GM18499 (cell line): Measurements from ENCODE around the gene KLHL8.
"Not testable (repeated sequence)": the region's sequence is repeated elsewhere in the genome, so short reads cannot be mapped to it uniquely, and the experiment has no call there.

Experiments
- ATAC-seq: cut with Tn5 transposase; IDR thresholded peaks from one replicate; pipeline ENCODE4 v1.9.1; 2021; ENCODE audit warnings: moderate number of reproducible peaks; ENCODE audit not compliant: insufficient read depth, unreplicated experiment

KLHL8 gene

DNA sequence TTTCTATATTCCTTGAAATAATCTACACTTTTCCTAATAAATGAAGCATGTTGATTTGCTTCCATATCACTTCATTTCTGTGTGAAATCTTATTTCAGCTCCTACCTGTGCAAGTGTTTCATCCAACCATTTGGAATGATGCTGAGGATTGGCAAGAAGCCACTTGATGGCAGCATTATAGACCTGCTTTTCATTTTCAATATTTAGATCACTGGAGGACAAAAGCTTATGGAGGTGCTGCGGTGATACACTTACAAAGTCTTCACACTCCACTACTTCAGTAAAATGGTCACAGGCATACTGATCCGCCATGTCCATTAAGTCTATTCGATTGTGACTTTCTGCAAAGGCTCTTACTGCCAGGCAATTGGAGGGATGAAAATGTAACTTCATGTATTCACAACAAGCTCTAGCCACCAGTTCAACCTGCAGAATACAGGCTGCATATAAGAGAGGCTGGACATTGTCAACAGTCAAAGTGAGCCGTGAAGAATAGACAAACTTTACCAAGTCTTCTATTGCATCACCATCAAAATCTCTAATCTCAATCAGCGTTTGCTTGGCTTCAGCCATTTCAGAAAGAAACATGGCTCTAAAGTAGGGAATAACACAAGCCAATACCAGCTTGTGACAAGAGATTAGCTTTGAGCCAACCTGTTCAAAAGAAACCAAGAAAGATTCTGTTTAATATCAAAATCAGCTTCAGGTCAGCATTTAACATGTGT lies 35.1 kb downstream of the KLHL8 start:
- no peak for ATAC-seq

DNA sequence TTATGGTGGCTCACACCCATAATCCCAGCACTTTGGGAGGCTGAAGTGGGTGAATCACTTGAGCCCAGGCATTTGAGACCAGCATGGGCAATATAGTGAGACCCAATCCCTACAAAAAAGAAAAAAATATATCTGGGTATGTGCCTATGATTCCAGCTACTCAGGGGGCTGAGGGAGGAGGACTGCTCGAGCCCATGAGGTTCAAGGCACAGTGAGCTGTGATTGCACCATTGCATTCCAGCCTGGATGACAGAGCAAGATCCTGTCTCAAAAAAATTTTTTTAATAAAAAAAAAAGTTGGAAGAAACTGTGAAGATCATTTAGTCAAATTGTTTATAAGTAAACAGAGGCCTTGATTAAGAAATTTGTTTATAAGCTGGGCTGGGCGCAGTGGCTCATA lies 39.7 kb downstream of the KLHL8 start:
- ATAC-seq = no peak

DNA sequence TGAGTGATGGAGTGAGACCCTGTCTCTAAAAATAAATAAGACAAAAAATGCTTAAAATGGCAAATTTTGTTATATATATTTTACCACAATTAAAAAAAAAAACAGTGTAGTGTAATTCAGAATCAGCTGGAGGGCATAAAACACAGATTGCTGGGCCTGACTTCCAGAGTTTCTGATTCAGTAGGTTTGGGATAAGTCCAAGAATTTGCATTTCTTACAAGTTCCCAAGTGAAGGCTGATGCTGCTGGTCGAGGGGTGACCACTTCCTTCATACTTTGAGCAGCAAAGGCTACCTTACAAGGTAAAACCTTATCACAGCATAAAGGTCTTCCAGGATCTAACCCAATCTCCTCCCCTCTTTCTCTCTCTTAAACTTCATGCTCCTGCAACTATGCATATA lies 40.7 kb downstream of the KLHL8 start:
- ATAC-seq = no peak

DNA sequence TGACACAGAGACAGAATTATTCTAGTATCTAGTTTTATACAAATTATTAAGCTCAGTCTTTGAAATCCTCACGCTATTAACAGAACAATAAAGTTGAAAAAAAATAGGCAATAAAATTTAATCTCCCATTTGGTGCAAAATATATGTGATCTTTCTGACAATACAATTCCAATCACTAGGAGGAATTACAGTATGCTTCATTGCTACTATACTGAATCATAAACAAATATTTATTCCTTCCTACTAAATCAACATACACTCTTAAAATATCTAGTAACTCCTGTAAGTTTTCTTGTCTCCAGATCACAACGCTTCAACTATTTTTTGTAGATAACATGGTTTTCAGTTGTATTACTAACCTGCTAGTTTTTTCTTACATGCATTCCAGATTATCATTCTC lies 45.7 kb downstream of the KLHL8 start:
- ATAC-seq = no peak

DNA sequence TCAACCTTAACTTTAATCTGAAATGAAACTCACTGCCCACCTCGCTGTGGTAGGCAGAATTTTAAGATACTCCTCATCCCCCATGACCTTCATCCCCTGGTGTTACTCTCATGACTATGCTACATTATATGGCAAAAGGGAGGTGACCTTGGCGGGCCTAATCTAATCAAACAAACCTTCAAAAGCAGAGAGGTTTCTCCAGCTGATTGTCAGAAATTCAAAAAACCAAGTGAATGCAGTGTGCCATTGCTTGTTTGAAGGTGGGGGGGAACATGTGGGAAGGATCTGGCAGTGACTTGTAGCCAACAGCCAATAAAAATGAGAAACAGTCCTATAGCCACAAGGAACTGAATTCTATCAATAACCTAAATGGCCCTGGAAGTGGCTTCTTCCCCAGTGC lies 48.5 kb downstream of the KLHL8 start:
- no peak for ATAC-seq

DNA sequence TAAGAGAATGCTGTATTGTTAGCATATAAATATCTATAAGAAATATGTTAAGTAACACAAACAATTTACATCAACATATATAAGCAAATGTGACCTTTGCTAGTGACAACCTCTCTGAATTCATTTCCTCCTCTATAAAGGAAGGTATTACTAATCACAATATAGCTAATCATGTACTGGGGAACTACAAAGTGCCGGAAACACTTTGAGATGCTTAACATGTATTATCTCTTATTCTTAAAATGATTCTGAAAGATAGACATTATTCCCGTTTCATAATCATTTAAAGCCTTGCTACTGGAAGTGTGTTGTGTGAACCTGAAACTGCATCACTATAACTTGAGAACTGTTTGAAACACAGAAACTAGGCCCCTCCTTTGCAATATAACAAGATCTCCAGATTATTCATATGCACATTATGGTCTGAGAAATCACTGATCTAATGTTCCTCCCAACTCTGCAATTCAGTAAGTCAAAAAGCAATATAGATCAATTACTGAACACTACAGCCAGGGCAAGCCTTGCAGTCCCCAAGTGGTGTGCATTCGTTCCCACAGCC lies 54.0 kb downstream of the KLHL8 start:
- no peak for ATAC-seq

DNA sequence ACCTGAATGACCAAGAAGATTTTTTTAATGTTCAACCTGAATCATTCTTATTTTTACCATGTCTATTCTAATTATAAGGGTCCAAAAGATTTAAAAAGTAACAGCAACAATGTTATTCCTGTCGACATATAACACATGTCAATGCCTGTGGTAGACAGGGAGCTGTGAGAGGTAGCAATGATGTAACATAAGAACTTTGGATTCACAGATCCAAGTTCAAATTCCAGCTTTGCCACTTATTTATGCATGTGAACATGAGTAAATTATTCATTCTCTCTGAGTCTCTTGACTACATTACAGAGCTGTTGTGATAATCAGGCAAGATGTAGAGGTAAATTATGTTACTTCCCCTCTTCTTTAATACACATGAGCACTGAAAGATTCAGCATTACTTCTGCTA lies 54.5 kb downstream of the KLHL8 start:
- no peak for ATAC-seq

DNA sequence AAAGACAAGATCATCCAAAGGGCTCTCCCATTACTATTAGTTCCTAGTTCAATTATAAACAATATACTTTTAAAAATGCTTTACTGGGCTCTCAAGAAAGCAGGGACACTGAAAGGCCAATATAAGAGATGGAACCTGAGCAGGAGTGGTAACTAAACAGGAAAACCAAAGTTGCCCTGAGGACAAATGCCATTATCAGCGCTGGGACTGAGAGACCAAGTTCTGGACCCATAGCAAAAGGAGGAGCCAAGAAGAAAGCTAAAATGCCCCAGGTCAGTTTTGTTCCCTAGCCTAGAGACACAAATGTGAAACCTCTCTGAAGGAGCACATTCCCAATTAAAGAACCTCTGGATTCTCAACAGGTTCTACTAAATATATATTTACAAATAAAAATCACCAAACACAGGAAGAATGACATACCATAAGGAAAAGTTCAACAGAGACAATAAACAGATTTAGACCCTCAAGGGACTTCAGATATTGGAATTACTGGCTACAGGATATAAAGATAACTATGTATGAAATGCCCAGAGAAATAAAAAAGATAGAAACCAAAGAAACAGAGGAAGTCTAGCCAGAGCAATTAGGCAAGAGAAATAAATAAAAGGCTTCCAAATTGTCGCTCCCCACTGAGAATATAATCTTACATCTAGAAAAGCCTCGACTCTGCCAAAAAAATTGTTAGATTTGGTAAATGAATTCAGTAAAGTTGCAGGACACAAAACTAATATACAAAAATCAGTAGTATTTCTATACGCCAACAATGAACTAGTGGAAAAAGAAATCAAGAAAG lies 67.1 kb downstream of the KLHL8 start:
- no peak for ATAC-seq

DNA sequence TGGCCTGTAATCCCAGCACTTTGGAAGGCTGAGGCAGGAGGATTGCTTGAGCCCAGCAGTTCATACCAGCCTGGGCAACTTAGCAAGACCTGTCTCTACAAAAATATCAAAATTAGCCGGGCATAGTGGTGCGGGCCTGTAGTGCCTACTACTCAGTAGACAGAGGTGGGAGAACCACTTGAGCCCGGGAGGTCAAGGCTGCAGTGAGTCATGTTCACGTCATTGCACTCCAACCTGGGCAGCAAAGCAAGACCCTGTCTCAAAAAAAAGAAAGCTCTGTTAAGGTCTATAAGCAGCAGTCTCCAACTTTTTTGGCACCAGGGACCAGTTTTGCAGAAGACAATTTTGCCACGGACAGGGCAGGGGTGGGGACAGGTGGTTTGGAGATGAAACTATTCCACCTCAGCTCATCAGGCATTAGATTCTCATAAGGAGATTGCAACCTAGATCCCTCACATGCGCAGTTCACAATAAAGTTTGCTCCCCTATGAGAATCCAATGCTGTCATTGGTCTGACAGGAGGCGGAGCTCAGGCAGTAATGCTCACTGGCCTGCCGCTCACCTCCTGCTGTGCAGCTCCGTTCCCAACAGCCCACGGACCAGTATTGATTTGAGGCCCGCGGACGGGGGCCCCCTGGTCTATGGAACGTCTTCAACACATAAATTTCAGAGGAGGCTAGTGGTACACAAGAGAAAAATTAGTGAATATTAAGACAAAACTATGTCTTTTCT lies 67.9 kb downstream of the KLHL8 start:
- no peak for ATAC-seq

DNA sequence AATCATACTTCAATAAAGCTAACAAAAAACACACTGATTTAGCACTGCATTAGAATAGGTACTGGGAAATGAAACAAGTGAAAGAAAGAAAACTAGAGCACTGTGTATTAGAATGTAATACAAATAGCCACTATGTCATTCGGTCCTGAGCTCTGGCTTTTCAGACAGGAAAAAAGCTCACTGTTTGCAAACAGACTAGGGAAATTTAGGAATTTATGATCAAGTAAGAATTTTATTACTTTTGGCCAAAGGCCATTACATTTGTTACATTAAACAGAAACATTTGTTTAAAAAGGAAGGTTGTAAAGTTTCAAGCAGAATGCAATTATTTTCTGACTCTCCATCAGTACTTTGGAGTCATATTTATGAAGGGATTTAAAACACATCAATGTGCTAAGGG lies 68.7 kb downstream of the KLHL8 start:
- ATAC-seq = no peak

DNA sequence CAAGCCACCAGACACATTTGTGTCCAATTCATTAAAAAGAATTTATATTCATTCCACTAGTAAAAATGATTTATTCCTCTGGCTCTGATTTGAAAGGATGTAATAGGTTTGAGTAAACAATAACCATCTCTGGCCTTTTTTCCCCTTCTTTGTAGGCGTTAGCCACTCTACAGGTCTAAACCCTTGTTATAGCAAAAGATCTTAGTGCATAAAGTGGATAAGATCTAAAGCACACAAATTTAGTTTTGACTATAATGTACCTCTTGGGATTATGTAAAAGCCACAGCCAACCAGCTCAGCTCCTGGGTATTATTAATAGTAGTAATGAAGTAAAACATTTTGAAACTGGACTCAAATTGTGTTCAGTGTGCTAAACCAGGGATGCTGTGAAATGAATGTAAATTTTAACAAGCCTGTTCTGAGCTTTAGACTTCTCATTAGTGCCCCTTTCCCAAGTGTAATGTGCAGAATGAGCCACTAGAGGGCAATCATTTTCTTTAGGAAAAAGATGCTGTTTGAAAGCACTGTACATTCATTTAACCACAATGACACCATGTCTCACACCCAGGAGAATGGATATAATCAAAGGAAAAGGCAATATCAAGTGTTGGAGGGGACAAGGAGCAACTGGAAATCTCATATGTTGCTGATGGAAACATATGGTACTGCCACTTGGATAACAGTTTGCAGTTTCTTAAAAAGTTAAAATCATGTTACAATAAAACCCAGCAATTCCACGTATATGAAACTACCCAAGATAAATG lies 69.7 kb downstream of the KLHL8 start:
- ATAC-seq = no peak

DNA sequence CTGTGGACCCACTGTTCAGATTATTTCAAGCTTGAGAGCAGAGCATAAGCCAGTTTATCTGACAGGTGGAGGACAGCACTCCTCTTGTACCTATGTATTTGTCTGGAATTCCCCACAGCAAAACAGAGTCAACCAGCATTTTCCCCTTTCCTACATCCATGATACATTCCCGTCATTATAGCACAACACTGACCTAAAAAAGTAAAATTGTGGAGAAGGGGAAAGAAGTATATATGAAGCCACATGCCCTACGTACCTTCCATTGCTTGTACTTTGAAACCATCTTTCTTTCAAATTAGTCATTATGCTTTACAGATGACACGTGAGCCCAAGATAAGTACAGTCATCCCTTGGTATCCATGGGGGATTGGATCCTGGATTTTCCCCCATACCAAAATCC lies 73.3 kb downstream of the KLHL8 start:
- no peak for ATAC-seq

DNA sequence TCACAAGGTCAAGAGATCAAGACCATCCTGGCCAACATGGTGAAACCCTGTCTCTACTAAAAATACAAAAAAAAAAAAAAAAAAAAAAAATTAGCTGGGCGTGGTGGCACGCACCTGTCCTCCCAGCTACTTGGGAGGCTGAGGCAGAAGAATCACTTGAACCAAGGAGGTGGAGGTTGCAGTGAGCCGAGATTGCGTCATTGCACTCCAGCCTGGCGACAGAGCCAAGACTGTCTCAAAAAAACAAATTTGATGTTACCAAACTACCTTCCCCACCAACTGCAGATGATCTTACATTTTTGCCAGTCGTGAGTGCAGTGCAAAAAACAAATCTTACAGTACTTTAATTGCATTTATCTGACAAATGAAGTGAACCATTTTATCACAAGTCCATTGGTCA lies 74.5 kb downstream of the KLHL8 start:
- not testable (repeated sequence) for ATAC-seq

DNA sequence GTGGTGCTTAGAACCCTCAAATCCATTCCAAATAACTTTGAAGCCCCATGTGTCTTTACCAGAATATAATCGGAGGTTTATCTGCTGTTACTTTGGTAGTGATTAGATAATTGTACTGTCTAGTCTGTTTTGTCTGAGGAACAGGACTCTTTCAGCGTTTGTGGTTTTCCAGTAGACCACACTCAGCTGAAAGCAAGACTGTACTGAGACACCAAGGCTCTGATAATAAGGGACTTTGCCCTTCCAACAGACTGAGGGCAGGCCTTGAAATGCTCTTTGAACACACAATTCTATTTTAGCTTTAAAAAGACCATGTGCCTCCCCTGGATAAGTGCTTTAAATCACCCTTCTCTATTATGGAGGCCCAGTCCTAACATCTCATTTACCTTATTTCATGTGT lies 76.1 kb downstream of the KLHL8 start:
- ATAC-seq = no peak

DNA sequence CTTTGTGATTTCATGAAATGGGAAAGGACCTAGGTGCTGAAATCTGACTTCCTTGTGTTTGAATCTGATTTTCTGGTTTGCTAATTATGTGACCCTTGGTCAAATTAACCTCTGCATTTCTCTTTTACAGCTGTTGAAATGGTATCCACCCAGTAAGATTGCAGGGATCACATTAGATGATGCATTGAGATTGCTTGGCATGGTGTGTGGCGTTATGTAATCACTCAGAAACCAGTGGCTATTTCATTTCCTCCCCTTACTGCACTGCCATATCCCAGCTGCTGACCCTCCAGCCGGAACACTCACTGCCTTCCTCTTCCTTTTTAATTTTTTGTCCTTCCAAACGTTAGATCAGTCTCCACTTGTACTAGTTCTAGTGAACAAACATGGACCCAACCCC lies 79.0 kb downstream of the KLHL8 start:
- no peak for ATAC-seq

DNA sequence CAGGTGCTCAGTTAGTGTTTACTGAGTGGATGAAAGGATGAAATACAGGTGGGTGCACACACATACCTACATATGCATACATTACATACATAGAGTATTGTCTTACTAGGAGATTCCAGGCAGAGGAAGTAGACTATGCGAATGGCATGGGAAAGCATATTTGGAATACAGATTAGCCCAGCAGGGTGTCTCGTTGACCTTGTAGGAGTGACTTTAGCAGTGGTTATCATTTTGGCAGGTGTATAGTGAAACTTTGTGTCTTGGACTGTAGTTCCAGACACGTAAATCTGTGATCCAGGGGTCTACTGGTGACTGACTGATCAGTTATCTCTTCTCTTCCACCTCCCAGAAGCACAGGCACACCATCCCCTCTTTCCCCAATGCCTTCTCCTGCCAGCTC lies 86.3 kb downstream of the KLHL8 start:
- no peak for ATAC-seq

DNA sequence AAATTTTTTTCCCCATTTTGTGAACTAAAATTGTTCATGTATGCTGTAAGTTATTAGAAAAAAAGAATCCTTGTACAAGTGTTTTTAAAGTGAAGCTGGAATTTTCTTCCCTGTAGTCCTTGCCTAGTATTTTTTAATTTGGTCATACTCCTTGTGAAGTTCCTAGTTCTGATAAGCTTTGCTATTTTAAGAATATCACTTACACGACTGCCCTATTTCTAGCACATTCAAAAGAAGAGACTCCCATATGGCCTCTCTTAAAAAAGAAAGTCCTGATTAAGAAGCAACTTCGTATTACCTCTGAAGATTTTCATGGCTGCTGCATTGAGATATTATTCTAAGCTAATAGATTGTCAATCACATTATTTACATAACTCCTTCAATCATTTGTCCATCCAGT lies 87.2 kb downstream of the KLHL8 start:
- ATAC-seq = no peak

DNA sequence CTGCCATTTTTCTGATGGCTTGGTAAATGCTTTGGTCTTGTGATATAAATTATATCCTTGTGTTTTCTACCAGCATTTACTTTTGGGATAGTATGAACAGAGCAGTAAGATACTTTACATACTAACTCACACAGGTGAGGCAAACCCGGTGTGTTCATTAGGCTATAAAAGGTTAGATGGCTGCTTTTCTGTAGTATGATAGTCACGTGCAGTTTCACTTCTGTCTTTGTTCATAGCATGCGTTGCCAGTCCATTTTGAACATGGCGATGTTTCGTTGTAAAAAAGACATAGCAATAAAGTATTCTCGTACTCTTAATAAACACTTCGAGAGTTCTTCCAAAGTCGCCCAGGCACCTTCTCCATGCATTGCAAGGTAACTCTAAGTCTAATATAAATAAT lies 88.4 kb downstream of the KLHL8 start:
- ATAC-seq = no peak

DNA sequence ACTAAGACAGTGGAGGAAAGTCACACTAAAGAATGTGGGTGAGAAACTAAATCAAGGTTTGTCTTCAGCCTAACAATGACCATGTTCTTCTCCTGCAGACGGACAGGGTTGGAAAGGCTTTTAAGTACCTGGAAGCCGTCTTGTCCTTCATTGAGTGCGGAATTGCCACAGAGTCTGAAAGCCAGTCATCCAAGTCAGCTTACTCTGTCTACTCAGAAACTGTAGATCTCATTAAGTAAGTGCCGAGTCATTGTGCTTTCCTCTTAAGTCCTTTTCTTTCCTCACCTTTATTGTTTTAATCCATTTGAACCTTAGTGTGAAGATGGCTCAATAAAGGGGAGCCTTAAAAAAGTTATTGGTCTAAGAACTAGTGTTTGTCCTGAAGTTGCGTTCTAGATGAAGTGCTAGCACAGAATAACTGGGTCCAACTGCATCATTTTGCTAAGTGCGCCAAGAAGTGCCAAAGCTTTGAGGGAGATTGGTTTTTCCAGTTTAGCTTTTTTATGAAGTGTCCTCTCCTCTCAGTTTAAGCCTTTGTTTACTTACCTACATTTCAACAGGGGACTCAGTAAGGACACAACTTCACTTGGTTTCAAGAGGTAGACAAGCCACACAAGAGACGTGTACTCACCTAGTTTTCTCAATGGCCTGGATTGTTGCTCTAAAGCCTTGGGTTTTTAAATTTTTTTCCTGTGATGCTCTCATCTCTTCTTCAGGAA lies 89.3 kb downstream of the KLHL8 start:
- no peak for ATAC-seq

DNA sequence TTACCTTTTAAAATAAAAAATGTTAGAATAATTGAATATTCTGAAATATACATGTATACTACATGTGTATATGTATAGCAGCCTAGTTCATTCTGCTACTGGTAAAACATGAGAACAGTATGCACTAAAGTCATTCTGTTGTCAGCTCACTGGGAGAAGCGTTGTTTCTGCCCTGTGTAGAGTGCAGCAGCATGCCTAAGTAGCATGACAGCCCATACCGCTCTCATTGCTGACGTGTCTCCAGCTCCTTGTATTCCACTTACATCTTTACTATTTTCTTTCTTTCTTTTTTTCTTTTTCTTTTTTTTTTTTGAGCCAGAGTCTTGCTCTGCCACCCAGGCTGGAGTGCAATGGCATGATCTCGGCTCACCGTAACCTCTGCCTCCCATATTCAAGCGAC lies 90.7 kb downstream of the KLHL8 start:
- no peak for ATAC-seq
